CD4-positive, alpha-beta T cell (primary cell): ENCODE measurements around the gene AXIN2. TPM values are rescaled to one million over a fixed set of nuclear protein-coding genes. Genes with fewer than 3 reads are reported as not detected.

Source experiments
- ATAC-seq: fragments of 200-7000 bp; cut with Tn5 transposase; one replicate; pipeline ENCODE4 v1.10.0; 2022; ENCODE audit warnings: mild to moderate bottlenecking; ENCODE audit not compliant: poor library complexity
- CTCF ChIA-PET: fragments of 350-600 bp; sonication (Branson Sonifier 250); formaldehyde crosslinking; loops from one replicate; lab custom pipeline; 2021; ENCODE audit warnings: antibody characterized with exemption, inconsistent platforms; lab: Charles Lee
- POLR2A ChIA-PET: fragments of 350-600 bp; sonication (Branson Sonifier 250); formaldehyde crosslinking; loops from one replicate; lab custom pipeline; 2021; ENCODE audit warnings: antibody characterized with exemption, inconsistent platforms; lab: Charles Lee
- DNase-seq, 14 experiments: peaks; one replicate each; pipeline ENCODE4 v3.0.0-alpha.2; 2013 to 2020; ENCODE audit warnings: mixed read lengths in 2 of 14
- H3K27ac ChIP-seq, 2 donors: one replicate each; pipeline versions ENCODE4 v1.5.1 to v1.7.0; 2013; ENCODE audit warnings: low read length in 2 of 2, low read depth in 1 of 2, mild to moderate bottlenecking in 1 of 2
- H3K27me3 ChIP-seq, 2 experiments: 1 replicate in 1 of 2; 2 replicates in 1 of 2; pipeline versions ENCODE4 v1.6.1 to v1.7.0; 2013; ENCODE audit warnings: low read length in 2 of 2, control low read depth in 1 of 2, mild to moderate bottlenecking in 1 of 2, moderate library complexity in 1 of 2; ENCODE audit not compliant: insufficient read depth in 2 of 2, control insufficient read depth in 1 of 2
- H3K36me3 ChIP-seq: one replicate; pipeline ENCODE4 v1.6.1; 2013; ENCODE audit warnings: low read length, control low read depth; ENCODE audit not compliant: insufficient read depth
- H3K4me1 ChIP-seq: one replicate; pipeline ENCODE4 v1.6.1; 2013; ENCODE audit warnings: low read length, control low read depth; ENCODE audit not compliant: insufficient read depth
- H3K4me3 ChIP-seq: one replicate; pipeline ENCODE4 v1.5.1; 2013; ENCODE audit warnings: mild to moderate bottlenecking, low read length, moderate library complexity
- H3K9me3 ChIP-seq, 2 experiments: 1 replicate in 1 of 2; 2 replicates in 1 of 2; pipeline versions ENCODE4 v1.6.1 to v1.7.0; 2013; ENCODE audit warnings: low read length in 2 of 2, mild to moderate bottlenecking in 2 of 2, control low read depth in 1 of 2, moderate library complexity in 1 of 2; ENCODE audit not compliant: control insufficient read depth in 1 of 2, insufficient read depth in 1 of 2
- H3K27ac Mint-ChIP-seq: one replicate; pipeline ENCODE4 v1.8.0; 2020; ENCODE audit warnings: mixed read lengths
- H3K27me3 Mint-ChIP-seq: one replicate; pipeline ENCODE4 v1.8.0; 2021; ENCODE audit warnings: mixed read lengths
- H3K36me3 Mint-ChIP-seq: one replicate; pipeline ENCODE4 v1.8.0; 2021; ENCODE audit warnings: low read depth, mixed read lengths
- H3K4me1 Mint-ChIP-seq: one replicate; pipeline ENCODE4 v1.8.0; 2021; ENCODE audit warnings: low read depth, mixed read lengths
- H3K4me3 Mint-ChIP-seq: one replicate; pipeline ENCODE4 v1.8.0; 2020; ENCODE audit warnings: mild to moderate bottlenecking, mixed read lengths
- H3K9me3 Mint-ChIP-seq: one replicate; pipeline ENCODE4 v1.8.0; 2020; ENCODE audit warnings: mixed read lengths
- intact Hi-C, 2 experiments: fragments of 100-400 bp; cut with DNase I in 1 of 2; cut with micrococcal nuclease in 1 of 2; formaldehyde crosslinking; loops; one replicate each; pipeline versions ENCODE4 v1.15.1 to v1.9.0; 2023 to 2025; cut with DNase I, micrococcal nuclease
- total RNA-seq, 174 experiments: library from RNA in 2 of 174; stranded (reverse) in 2 of 174; gene quantifications; one replicate each; pipeline ENCODE4 v1.2.3 and lab custom pipeline; 2021 to 2026
- TF ChIP-seq, protein P1 (sequence below): fragments of 200-600 bp; IDR thresholded peaks from one replicate; pipeline ENCODE4 v1.8.0; 2022; ENCODE audit warnings: antibody characterized with exemption, mild to moderate bottlenecking

Gene AXIN2
- total RNA-seq, 2 experiments from 2014 or later, result 47.9 to 49.8 TPM

DNA sequence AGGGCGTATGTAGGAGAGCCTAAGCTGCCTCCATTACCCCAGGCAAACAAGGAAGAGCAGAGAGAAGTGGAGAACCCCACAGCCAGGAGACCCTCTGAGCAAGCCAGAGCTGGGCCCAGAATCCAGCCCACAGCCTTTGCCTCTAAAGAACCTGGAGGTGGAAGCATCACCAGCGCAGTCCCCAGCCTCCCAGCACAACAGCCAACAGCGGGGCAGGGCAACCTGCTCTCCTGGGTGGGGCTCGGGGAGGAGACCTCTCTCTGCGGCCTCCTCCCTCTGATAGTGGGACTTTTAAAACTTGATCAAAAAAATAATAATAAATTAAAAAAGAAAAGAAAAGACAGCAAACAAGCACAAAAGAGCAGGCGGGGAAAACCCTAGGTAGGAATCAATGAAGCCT lies 45.9 kb downstream of the AXIN2 start:
- H3K27ac ChIP-seq, result no peak overlapping the region
- H3K36me3 Mint-ChIP-seq, result no peaks in the 10 kb centered on the region
- H3K4me1 ChIP-seq, result no peaks in the 10 kb centered on the region
- no peaks in the 10 kb centered on the region for H3K27me3 ChIP-seq
- H3K4me1 Mint-ChIP-seq, result peaks cover 9% of the 10 kb centered on the region
- intact Hi-C loops, result no loop called here
- no peak overlapping the region for H3K4me3 ChIP-seq
- no peak overlapping the region for H3K27ac Mint-ChIP-seq
- no peak overlapping the region for H3K4me3 Mint-ChIP-seq
- DNase-seq (no peak), ATAC-seq (no peak)
- no peaks in the 10 kb centered on the region for H3K36me3 ChIP-seq
- CTCF ChIA-PET, result no interaction called here
- no peaks in the 10 kb centered on the region for H3K9me3 ChIP-seq
- TF ChIP-seq, protein P1, sequence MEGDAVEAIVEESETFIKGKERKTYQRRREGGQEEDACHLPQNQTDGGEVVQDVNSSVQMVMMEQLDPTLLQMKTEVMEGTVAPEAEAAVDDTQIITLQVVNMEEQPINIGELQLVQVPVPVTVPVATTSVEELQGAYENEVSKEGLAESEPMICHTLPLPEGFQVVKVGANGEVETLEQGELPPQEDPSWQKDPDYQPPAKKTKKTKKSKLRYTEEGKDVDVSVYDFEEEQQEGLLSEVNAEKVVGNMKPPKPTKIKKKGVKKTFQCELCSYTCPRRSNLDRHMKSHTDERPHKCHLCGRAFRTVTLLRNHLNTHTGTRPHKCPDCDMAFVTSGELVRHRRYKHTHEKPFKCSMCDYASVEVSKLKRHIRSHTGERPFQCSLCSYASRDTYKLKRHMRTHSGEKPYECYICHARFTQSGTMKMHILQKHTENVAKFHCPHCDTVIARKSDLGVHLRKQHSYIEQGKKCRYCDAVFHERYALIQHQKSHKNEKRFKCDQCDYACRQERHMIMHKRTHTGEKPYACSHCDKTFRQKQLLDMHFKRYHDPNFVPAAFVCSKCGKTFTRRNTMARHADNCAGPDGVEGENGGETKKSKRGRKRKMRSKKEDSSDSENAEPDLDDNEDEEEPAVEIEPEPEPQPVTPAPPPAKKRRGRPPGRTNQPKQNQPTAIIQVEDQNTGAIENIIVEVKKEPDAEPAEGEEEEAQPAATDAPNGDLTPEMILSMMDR, result no peak
- H3K27me3 Mint-ChIP-seq, result no peaks in the 10 kb centered on the region
- POLR2A ChIA-PET, result no interaction called here
- no peaks in the 10 kb centered on the region for H3K9me3 Mint-ChIP-seq

GRCh38 chr17:65514541-65514940 lies 46.9 kb downstream of the AXIN2 start:
- H3K27me3 Mint-ChIP-seq, result no peaks in the 10 kb centered on the region

DNA sequence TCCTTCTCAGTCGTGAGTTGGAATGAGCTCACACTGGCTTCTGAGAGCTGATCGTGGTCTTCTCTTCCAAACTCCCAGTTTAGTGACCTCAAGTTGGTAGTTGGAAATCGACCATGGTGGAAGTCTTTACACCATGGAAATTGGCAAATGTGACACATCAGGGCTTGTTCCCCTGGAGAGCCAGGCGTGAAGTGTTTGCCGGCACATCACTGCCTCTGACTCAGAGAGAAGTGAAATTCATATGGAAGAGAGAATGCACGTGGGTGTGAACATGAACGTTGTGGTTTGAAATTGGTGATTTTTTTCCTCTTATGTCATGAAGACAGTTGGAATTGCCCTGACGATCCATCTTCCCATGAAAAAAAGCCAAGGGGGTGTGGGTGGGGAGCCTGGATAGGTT lies 47.4 kb downstream of the AXIN2 start:
- intact Hi-C loops, result no loop called here
- ATAC-seq, result no peak
- CTCF ChIA-PET, result no interaction called here

More at GRCh38 chr17:65514541-65514940, 46.9 kb downstream of the AXIN2 start:
- no peak overlapping the region for H3K27ac ChIP-seq
- no peaks in the 10 kb centered on the region for H3K36me3 ChIP-seq
- intact Hi-C loops, result no loop called here
- POLR2A ChIA-PET, result no interaction called here
- no peak overlapping the region for H3K4me3 ChIP-seq
- ATAC-seq (no peak), DNase-seq (no peak)
- no peaks in the 10 kb centered on the region for H3K9me3 ChIP-seq
- no peaks in the 10 kb centered on the region for H3K9me3 Mint-ChIP-seq
- H3K4me1 ChIP-seq, result no peaks in the 10 kb centered on the region
- TF ChIP-seq, protein P1, result no peak
- CTCF ChIA-PET, result interaction anchor here (0.6 kb wide), 1 partner anchor 116 kb away, joined by 3 read pairs; no protein-coding TSS in a partner anchor
- no peak overlapping the region for H3K27ac Mint-ChIP-seq
- no peaks in the 10 kb centered on the region for H3K36me3 Mint-ChIP-seq
- no peak overlapping the region for H3K4me3 Mint-ChIP-seq
- no peaks in the 10 kb centered on the region for H3K27me3 ChIP-seq
- H3K4me1 Mint-ChIP-seq, result peaks cover 2% of the 10 kb centered on the region

More for the DNA sequence above, 47.4 kb downstream of the AXIN2 start:
- POLR2A ChIA-PET, result no interaction called here
- Mint-ChIP-seq H3K36me3 (no peaks in the 10 kb centered on the region), H3K27ac (no peak overlapping the region), H3K9me3 (no peaks in the 10 kb centered on the region), H3K4me1 (no peaks in the 10 kb centered on the region), H3K4me3 (no peak overlapping the region), H3K27me3 (no peaks in the 10 kb centered on the region)
- Histone ChIP-seq H3K36me3 (no peaks in the 10 kb centered on the region), H3K4me3 (no peak overlapping the region), H3K9me3 (no peaks in the 10 kb centered on the region), H3K27ac (no peak overlapping the region), H3K27me3 (no peaks in the 10 kb centered on the region), H3K4me1 (no peaks in the 10 kb centered on the region)
- DNase-seq, result no peak
- TF ChIP-seq, protein P1, result no peak
